Left ventricle myocardium inferior (tissue), 1 donor: ENCODE results near the gene HCRTR2. TPM values are rescaled to one million over a fixed set of nuclear protein-coding genes. Genes with fewer than 3 reads are reported as not detected.

Experiments used
- DNase-seq: peaks from one replicate; pipeline ENCODE4 v3.0.0-alpha.2; 2020
- H3K27ac ChIP-seq: fragments of 200-600 bp; replicated peaks from 2 replicates; pipeline ENCODE4 v1.8.0; 2021
- H3K27me3 ChIP-seq: fragments of 200-600 bp; 2 replicates; pipeline ENCODE4 v1.8.0; 2021; ENCODE audit warnings: low read depth
- H3K36me3 ChIP-seq: fragments of 200-600 bp; 2 replicates; pipeline ENCODE4 v1.8.0; 2021
- H3K4me1 ChIP-seq: fragments of 200-600 bp; 2 replicates; pipeline ENCODE4 v1.8.0; 2021
- H3K4me3 ChIP-seq: fragments of 200-600 bp; 2 replicates; pipeline ENCODE4 v1.8.0; 2021; ENCODE audit warnings: mild to moderate bottlenecking, moderate library complexity
- H3K9me3 ChIP-seq: fragments of 200-600 bp; replicated peaks from 2 replicates; pipeline ENCODE4 v1.8.0; 2021
- CTCF ChIP-seq: fragments of 200-600 bp; IDR thresholded peaks from 2 replicates; pipeline ENCODE4 v1.8.0; 2021; ENCODE audit warnings: antibody characterized with exemption, mild to moderate bottlenecking, borderline replicate concordance
- intact Hi-C: fragments of 100-400 bp; cut with micrococcal nuclease; formaldehyde crosslinking; loops from one replicate; pipeline ENCODE4 v1.11.0; 2022
- total RNA-seq: library from RNA; stranded (reverse); fragmentation: NEBNext Ultra II Directional; extraction: Animal tissue kit (Norgen Biotek cat#: 25700); gene quantifications from one replicate; pipeline ENCODE4 v1.2.1, GENCODE V29; 2021
- donor health status: DM: no; HTN: yes; CAD: no; lungs with severe emphysema.

HCRTR2 gene
- total RNA-seq, 1 donor from 2014 or later = not detected

- H3K4me3 ChIP-seq = no peak overlapping the region
- no peak for TF ChIP-seq CTCF
- no peak overlapping the region for H3K27ac ChIP-seq
- H3K27me3 ChIP-seq = no peaks in the 10 kb centered on the region
- DNase-seq = no peak
- no peaks in the 10 kb centered on the region for H3K36me3 ChIP-seq
- H3K4me1 ChIP-seq = no peaks in the 10 kb centered on the region
- no peaks in the 10 kb centered on the region for H3K9me3 ChIP-seq
- intact Hi-C loops = no loop called here
Observed at GRCh38 chr6:55199239-55199638, 24.9 kb downstream of the HCRTR2 start.

- no peaks in the 10 kb centered on the region for H3K27me3 ChIP-seq
- no peaks in the 10 kb centered on the region for H3K4me1 ChIP-seq
- no peaks in the 10 kb centered on the region for H3K9me3 ChIP-seq
- no peak overlapping the region for H3K4me3 ChIP-seq
- no peak overlapping the region for H3K27ac ChIP-seq
- H3K36me3 ChIP-seq = no peaks in the 10 kb centered on the region
- intact Hi-C loops = no loop called here
- no peak for TF ChIP-seq CTCF
- DNase-seq = no peak
Observed at GRCh38 chr6:55208478-55209458, 34.5 kb downstream of the HCRTR2 start.

GRCh38 chr6:55210952-55211351, 36.6 kb downstream of the HCRTR2 start:
- Histone ChIP-seq H3K4me1 (no peaks in the 10 kb centered on the region), H3K4me3 (no peak overlapping the region), H3K9me3 (peaks cover 11% of the 10 kb centered on the region), H3K36me3 (no peaks in the 10 kb centered on the region), H3K27ac (no peak overlapping the region), H3K27me3 (no peaks in the 10 kb centered on the region)
- TF ChIP-seq CTCF = no peak
- no peak for DNase-seq
- intact Hi-C loops = no loop called here

- Histone ChIP-seq H3K27me3 (no peaks in the 10 kb centered on the region), H3K27ac (no peak overlapping the region), H3K36me3 (no peaks in the 10 kb centered on the region), H3K9me3 (peaks cover 11% of the 10 kb centered on the region), H3K4me1 (no peaks in the 10 kb centered on the region), H3K4me3 (no peak overlapping the region)
- DNase-seq = no peak
- no peak for TF ChIP-seq CTCF
- intact Hi-C loops = no loop called here
Observed at GRCh38 chr6:55212156-55212555, 37.8 kb downstream of the HCRTR2 start.

GRCh38 chr6:55220961-55221360, 46.6 kb downstream of the HCRTR2 start:
- H3K36me3 ChIP-seq = no peaks in the 10 kb centered on the region
- H3K4me3 ChIP-seq = no peak overlapping the region
- H3K27me3 ChIP-seq = no peaks in the 10 kb centered on the region
- no peak for TF ChIP-seq CTCF
- no peak for DNase-seq
- intact Hi-C loops = no loop called here
- H3K4me1 ChIP-seq = no peaks in the 10 kb centered on the region
- no peaks in the 10 kb centered on the region for H3K9me3 ChIP-seq
- H3K27ac ChIP-seq = no peak overlapping the region
